Activated T-helper 9 cell treated with anti-CD3 and anti-CD28 coated beads, Interleukin-2, amount 50 U/mL, for 16 hours (primary cell): ENCODE data around the gene CHRDL1.

Experiments
- DNase-seq: peaks from one replicate; pipeline ENCODE4 v3.0.0-alpha.2; 2020; ENCODE audit warnings: low read depth

Gene CHRDL1

DNA sequence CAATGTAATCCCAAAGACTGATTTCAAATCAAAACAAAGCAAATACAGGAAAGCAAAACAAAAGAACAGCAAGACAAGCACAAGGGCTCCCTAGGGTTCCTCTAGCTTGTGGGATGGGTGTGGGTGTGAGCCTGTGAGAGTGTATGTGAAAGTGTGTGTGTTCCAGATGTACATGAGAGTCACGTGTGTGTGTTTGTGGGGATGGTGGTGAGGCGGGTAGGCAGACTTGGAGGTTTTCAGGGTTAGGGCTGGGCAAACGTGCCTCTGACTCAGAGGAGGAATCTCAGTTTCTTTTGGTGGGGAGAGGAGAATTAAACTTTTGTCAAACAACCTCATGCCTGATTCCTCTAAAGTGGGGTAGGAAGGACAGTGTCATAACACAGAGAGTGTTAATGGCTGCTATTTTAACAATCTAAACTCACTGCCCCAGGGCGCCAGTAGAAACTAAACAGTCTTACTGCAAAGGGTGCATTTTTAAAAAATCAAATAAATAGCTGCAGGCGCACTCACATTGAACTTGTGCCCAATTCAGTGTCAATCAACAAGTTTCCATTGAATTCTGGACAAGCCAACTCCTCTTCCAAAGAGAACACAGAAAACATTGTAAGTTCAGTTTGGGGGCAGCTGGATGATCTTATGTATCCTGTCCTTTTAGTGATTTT, 51.8 kb downstream of the CHRDL1 start:
- DNase-seq, result no peak

DNA sequence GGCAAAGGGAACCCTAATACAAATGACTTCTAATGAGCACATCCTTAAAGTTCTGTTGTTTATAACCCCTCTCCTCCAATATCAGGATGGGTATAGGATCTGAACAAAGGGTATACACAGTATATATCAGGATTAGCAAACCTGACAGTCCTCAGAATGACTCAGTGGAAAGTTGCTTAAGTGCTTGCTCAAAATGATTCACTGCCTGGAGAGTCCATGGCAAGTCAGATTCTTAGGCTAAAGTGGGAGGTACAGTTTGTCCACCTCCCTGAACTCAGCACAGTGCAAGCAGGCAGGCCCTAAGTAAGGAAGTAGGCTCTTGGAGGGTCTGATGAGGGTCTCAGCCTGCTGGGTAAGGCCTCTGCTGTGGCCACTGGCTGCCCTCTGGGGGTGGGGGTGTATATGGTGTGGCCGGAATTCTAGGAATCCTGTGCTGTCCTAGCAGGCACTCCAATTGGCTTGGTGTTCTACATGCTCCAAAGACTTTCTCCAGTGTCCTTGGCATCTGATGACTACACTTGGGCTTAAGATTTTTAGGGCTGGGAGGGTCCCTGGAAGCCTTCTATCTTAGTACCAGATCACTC, 54.3 kb downstream of the CHRDL1 start:
- no peak for DNase-seq

DNA sequence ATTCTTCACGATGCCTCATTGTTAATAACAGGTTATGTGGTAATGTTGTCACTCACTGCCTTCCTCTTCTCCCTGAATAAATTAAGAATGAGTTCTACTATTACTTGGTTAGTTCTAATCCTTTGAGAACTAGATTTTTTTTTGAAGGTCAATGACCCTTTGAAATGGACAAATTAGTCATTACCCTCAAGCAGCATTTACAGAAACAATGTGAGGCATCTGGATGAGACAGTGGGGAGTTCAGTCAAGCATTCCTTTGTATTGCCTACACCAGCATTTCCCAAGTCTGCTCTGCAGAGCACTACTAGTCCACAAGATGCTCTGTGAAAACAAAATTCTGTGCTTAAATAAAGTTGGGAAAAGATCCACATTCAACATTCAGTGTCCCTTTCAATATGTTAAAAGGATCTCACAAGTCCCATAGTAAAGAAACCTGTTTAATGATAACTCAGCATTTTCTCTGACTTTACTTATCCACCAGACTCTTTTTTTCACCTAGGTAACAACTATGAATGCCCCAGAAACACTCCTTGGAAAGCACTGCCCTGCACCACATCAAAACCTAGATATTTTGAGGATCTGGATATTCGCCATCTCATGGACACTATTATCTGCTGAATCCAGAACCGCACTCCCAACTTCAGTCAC, 60.6 kb downstream of the CHRDL1 start:
- DNase-seq, result no peak

DNA sequence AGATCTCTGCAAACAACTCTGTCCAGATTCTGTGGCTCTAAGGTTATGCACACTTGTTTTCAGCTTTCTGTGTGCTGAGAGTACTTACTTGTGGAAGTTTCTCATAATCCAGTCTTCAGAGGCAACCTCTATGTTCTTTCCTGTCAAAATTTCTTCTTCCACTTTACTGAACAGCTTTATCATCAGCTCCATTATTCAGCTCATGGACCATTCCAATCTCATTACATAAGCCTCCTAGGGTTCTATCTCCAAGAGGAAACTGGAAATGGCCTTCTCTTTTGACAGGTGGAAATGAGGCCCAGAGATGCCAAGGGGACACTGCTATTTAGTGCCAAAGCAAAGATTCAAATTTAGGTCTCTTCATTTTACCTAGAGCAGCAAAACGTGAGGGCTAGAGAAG, 61.3 kb downstream of the CHRDL1 start:
- DNase-seq, result no peak

DNA sequence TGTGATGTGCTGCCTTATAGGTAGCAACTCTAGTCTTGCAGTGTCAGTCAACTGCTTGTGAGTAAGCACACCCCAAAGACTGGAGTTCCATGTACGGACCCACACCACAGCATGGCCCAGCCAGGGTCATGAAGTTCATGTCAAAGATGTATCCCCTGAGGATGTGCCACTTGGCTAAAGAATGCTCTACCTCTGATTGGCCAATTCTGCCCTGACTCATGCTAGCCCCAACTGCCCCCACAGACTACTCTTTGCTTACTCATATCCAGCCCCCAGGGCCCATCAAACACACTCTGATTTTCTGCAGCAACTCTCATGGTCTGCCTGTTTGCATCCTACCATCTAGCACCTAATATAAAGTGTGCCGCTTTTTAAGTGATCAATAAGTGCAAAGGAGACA, 62.5 kb downstream of the CHRDL1 start:
- DNase-seq, result no peak

DNA sequence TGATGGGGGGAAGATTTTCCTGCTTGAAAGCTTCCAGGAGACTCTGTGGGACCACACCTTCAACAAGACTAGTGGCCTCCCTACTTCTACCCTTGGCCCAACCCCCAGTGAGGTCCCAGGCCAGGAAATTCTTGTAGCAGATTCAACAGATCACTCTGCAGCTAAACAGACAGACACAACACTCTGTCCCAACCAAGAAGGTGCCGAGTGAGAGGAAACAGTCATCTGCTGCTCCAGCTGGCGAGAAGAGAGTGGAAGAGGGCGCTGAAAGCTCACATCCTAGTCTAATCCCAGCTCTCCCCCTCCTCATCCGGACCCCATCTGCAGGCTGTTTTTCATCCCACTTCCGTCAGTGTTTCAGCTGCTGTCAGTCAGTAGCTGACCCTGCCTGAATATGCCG, 63.4 kb downstream of the CHRDL1 start:
- DNase-seq, result no peak

DNA sequence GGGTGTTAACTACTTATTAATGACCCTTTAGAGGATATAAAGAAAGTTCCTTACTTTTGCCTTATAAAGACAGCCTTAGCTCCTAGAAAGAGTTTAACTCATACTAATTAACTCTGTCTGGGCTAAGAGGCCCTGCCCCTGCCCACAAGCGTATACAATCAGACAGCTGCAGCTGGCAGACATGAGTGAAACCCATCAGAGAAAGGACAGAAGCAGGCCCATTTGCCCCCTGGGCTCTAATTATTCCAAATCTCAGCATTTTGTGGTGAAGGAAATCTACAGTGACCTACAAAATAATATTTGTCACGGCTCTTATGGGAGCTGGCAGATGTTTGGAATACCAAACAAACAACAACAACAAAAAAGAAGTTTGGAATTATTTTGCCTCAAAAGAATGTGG, 71.8 kb downstream of the CHRDL1 start:
- no peak for DNase-seq

DNA sequence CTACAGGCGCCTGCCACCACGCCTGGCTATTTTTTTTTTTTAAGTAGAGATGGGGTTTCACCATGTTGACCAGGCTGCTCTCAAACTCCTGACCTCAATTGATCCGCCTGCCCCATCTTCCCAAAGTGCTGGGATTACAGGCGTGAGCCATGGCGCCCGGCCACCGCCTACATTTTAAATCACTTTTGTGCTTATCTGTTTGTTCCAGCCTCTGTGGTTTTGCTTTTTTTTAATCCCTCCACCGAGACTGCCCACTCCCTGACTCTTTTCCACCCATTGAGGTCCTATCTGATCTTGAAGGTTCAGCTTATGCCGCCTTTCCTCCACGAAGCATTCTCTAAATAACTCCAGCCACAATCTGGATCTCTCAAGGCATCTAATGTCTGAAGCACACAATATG, 73.5 kb downstream of the CHRDL1 start:
- DNase-seq, result no peak

DNA sequence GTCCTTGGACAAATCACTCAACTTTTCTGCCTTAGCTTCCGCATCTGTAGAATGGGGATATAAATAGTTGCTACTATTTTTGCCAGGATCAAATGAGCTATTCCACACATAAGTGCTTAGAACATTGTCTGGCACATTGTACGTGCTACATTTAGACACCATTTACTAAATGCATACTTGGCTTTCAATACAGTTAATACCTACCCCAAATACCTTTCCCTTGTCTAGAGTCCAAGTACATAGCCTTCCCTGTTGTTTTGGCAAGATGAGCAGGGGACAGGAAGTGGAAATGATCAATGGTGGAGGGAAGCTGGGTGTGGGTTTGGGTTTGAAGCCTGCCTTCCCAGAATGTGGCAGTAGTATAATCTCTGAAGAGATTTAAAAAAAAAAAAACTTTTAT, 82.0 kb downstream of the CHRDL1 start:
- DNase-seq, result no peak

DNA sequence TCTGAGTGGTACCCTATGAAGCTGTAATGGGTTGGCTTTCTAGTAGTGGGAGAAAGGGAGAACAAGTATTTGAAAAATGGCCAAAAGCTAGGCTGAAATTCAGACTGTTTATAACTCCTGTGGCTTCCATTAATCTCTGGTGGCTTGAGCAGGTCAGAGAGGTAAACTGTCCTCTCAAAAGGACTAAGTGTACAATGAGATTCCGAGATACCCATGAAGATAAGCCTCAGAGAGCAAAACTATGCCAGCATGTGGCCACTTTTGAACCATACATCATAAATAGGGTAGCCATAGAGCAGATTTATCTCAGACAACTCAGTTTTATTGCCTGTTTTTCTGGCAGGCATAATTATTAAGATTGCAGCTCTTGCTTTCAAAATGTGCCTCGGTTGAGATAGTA, 89.2 kb downstream of the CHRDL1 start:
- DNase-seq, result no peak

DNA sequence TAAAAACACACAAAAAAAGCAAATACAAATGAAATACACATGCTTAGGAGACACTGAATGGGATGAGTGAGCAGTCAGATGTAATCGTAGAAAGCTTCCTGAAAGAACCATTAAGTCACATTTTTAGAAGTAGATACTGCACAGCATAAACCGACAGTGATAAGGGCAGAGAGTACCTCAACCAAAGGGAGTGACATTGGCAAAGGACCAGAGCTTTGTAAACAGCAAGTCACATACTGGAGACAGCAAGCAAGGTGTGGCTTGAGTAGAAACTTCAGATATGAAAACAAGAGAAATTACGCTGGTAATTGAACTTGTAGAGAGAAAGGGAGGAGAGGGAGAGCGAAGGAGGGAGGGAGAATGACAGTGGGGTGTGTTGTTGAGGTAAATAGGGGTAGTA, 92.0 kb downstream of the CHRDL1 start:
- DNase-seq, result no peak

DNA sequence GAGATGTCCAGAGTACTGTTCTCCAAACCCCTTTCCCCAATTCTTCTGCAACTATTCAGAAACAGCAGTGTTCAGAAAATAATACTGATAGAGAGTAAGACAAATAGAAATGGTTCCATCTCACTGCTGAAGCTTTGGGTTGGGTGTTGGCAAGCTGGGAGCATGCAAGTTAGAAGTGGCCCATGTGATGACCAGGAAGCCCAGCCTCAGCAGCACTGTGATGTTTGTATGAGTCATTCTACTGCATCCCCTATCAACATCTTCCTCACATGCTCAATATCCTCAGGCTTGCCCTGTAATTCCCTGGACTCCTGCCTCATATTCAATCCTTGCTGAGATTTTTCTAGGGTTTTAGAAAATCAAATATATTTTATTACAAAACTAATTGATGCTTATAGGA, 96.5 kb downstream of the CHRDL1 start:
- no peak for DNase-seq

DNA sequence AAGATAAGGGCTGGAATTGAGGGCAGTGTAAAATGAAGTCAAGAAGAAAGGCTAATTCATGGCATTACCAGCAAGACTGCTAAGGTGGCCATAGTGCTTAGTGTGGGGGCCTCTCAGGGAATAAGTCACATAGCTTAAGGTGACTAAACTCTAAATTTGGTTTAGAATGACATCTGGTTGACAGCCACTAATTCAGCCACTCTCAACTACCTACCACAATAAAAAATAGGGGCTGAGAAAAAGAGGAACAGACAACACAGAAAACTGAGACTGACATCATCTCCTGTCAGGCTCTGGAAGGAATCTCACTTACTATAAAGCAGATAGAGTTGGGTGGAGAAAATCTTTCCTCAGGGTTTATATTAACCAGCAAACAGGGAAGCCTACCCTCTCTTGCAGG, 96.9 kb downstream of the CHRDL1 start:
- DNase-seq, result no peak

DNA sequence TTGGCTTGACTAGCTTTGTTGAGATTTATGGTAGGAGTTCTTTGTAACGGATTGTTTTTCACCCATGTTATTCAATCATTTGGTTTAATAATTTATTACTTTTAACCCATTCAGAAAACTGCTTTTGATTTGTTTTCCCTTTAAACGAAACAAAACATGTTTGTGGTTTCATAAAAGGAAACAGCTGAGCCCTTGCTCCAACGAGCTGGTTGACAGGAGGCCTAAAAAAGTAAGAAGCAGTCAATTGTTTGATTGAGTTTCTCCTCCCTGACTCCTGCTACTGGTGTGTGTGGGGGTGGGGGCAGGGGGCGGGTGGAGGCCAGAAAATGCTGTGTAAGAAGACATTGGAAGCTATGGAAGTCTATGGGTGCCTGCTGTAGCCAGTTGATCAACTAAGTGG, 102.8 kb downstream of the CHRDL1 start:
- DNase-seq, result no peak

DNA sequence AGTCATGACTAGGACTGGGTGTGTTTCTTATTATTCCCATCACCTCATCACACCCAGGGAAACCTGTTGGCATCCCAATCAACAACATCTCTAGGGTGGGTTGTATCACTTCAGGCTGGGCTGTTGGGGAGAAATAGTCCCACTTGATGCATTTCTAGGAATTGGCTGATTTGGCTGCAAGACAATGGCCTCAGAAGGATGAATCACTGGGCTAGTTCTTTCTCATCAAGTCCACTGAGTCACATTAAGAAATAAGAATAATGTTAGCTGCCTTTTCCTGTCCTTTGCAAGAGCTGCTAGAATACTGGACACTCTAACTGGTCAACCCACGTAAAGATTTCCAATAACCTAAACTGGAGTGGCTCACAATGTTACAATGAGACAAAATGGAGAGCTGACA, 104.2 kb downstream of the CHRDL1 start:
- no peak for DNase-seq

DNA sequence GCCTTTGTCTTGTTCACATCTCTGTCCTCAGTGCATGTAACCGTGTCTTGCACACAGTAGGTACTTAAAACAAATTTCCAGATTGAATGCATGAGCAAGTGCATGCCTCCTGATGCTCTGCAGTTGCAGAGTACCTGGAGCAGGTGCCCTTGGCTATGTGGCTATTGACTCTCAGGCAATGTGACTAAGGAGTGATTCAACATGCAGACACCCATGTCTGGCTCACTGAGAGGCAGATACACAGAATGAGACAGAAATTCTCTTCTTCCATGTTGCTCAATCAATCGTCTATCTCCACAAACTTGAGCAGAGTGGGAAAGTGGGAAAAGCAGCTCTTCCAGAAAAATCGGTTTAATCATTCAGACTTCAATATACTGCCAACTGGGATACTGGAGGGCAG, 111.0 kb downstream of the CHRDL1 start:
- no peak for DNase-seq

DNA sequence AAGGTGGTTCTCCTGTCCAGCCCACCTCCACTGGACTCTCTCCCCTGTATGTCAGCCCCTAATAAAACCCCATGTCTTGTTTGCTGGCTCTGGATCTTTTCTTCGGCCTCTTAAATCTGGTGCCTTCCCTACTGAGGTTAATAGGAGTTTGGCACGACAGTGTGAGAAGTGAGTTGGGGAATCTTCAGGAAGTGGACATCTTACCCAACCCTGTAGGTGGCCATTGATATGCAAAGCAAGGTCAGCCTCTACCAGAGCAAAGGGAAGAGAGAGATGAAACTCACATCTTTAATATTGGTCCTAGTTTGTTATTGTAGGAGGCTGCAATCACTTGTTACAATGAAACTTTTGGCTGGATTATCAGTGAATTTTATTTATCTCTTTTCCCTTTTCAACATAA, 111.7 kb downstream of the CHRDL1 start:
- DNase-seq, result no peak

DNA sequence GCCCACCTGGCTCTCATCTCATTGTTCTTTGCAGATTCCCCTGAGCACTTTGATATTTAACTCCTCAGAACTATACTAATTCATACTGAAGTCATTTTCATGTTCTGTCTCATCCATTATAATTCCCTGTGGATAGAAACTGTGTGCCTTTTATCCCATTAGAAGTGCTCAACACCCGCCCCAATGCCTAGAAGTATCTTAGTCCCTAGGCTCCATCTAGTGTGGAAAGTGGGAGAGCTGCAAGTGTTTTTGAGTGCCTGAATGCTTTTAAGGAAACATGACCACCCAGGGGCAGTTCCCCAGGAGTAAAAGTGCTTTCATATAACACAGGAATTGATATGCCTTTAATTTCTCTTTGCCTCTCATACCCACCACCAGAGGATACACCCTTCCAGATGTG, 117.0 kb downstream of the CHRDL1 start:
- DNase-seq, result no peak

DNA sequence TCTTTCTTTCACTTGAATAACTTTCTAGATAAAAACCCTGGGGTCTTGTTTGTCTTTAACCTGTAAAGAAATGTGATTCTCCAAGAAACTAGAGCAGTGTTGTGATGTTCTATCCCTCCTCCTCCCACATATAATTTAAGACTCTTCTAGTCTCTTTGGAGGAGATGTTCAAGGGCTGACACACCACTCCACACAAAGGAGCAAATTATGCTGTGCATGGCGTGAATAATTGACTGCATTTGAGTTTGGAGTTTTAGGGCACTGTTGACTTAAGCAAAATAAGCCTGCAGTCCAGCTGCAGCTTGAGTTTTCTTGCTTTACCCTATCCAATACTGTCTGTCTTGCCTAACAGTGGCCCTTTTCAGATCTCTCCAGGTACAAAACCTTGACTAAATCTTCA, 119.7 kb downstream of the CHRDL1 start:
- DNase-seq, result no peak

DNA sequence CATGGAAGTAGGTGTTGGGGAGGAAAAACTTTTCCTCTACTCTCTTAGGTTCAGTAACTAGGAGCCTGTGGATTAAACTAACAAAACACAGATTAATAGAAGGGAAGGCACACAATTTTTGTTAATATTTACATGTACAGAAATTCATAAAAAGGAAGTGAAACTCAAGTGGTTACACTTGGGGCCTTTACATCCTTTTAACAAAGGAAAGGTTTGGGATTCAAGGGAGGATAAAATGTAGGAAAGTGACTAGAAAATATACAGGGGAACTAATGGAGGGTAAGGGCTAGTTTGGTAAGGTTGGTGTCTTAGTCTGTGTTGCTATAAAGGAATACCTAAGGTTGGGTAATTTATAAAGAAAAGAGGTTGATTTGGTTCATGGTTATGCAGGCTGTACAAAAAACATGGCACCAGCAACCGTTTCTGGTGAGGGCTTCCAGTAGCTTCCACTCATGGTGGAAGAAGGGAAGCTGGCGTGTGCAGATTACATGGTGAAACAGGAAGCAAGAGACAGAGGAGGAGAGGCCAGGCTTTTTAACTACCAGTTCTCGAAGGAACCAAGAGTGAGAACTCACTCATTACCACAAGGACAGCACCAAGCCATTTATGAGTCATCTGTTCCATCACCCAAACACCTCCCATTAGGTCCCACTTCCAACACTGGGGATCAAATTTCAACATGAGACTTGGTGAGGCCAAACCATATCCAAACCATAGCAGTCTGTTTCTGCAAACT, 124.4 kb downstream of the CHRDL1 start:
- no peak for DNase-seq

DNA sequence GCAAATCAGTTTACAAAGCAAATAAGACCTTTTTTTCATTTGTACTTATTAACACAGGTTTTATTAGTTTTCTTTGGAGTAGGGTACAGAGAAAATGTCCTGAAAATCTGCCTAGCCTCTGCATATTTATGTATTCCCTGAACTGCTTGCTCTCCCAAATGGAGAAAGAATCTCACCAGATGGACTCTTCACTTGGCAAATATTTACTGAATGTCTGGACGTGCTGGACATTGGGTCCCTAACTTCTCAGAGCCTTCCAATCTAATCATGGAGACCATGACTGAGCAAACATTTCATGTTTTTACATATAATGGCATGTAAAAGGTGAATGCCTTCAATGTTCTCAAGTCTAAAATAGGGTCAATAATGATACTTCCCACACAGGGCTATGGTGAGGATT, 126.0 kb downstream of the CHRDL1 start:
- no peak for DNase-seq

DNA sequence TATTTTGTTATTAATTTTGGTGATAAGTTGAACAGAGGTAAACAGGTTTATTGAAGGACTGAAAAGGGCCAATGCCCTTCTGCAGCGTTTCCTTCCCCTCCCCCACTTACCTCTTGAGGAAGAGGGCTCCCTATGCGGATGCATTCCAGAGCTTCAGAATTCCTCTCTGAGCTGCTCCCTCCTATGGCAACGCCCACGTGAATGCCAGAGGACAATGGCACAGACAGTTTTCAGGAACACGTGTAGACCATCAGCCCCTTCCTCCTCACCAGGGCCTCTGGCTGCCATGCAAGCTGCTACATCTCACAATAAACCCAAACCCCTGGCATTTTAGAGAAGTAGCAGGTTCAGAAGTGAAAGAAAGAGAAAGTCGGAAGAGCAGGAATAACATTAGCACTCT, 127.9 kb downstream of the CHRDL1 start:
- no peak for DNase-seq
